B cell (primary cell): Measurements from ENCODE around the gene NUMA1.

ENCODE experiments used
- EZH2 ChIP-seq: IDR thresholded peaks from 2 replicates; pipeline ENCODE4 v1.6.1; 2012; ENCODE audit warnings: borderline replicate concordance, low read depth, mild to moderate bottlenecking, moderate library complexity, low read length; ENCODE audit not compliant: insufficient read depth, poor library complexity, severe bottlenecking
- TF ChIP-seq, protein P1 (sequence below): fragments of 200-600 bp; IDR thresholded peaks from one replicate; pipeline ENCODE4 v1.8.0; 2022; ENCODE audit warnings: antibody characterized with exemption, mild to moderate bottlenecking

DNA sequence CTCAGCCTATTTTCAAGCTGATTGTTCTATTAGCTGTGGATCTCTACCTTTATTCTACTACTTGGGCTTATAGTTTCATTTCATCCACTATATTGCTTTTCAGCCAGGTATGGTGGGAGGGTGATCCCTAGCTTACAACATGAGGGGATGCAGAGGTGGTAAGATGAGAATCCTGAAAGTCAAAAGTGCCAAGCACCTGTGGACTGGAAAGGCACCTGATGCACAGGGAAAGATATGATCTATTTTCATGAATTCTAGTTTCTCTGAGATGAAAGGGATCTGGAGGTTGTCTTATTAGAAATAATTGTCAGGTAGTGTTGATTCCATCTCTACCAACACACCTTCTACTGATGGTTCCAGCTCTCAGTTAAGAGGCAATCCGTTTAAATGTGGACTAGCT, 103.3 kb downstream of the NUMA1 start:
- TF ChIP-seq, protein P1, sequence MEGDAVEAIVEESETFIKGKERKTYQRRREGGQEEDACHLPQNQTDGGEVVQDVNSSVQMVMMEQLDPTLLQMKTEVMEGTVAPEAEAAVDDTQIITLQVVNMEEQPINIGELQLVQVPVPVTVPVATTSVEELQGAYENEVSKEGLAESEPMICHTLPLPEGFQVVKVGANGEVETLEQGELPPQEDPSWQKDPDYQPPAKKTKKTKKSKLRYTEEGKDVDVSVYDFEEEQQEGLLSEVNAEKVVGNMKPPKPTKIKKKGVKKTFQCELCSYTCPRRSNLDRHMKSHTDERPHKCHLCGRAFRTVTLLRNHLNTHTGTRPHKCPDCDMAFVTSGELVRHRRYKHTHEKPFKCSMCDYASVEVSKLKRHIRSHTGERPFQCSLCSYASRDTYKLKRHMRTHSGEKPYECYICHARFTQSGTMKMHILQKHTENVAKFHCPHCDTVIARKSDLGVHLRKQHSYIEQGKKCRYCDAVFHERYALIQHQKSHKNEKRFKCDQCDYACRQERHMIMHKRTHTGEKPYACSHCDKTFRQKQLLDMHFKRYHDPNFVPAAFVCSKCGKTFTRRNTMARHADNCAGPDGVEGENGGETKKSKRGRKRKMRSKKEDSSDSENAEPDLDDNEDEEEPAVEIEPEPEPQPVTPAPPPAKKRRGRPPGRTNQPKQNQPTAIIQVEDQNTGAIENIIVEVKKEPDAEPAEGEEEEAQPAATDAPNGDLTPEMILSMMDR = no peak
- TF ChIP-seq EZH2 = no peak
